Memory B cell (primary cell): ENCODE data around the gene KRT23.

Source experiments
- ATAC-seq: fragments of 150-1000 bp; cut with Tn5 transposase; 2 replicates; pipeline ENCODE4 v1.10.0; 2021; ENCODE audit warnings: low read depth, mild to moderate bottlenecking, moderate library complexity
- DNase-seq, 2 donors: peaks; one replicate each; pipeline ENCODE4 v3.0.0; 2022; ENCODE audit warnings: low spot score in 2 of 2
- H3K27ac Mint-ChIP-seq: one replicate; pipeline ENCODE4 v1.8.0; 2022; ENCODE audit warnings: mild to moderate bottlenecking, moderate library complexity, mixed read lengths
- H3K27me3 Mint-ChIP-seq: one replicate; pipeline ENCODE4 v1.8.0; 2022; ENCODE audit warnings: mixed read lengths
- H3K36me3 Mint-ChIP-seq: one replicate; pipeline ENCODE4 v1.8.0; 2022; ENCODE audit warnings: mild to moderate bottlenecking, mixed read lengths
- H3K4me1 Mint-ChIP-seq: one replicate; pipeline ENCODE4 v1.8.0; 2022; ENCODE audit warnings: mixed read lengths
- H3K4me3 Mint-ChIP-seq: one replicate; pipeline ENCODE4 v1.8.0; 2022; ENCODE audit warnings: mild to moderate bottlenecking, moderate library complexity, mixed read lengths
- H3K9me3 Mint-ChIP-seq: one replicate; pipeline ENCODE4 v1.8.0; 2022; ENCODE audit warnings: mixed read lengths

KRT23 gene

DNA sequence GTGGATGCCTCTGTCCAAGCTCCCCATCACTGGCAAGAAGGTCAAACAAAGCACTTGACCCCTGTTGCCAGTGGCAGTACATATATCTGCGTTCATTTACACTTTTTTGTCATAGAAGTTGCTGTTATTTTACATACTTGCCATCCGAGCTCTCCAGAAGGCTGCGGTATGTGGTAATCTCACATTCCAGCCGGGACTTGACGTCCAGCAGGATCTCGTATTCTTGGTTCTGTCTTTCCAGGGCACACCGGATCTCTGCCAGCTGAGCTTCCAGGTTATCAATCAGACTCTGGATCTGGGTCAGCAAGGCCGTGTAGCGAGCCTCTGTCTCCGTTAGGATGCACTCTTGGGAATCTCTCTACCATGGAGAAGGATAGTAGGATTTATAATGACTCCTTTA, 22.7 kb upstream of the KRT23 start:
- no peak for DNase-seq
- no peak overlapping the region for H3K27ac Mint-ChIP-seq
- H3K36me3 Mint-ChIP-seq: no peaks in the 10 kb centered on the region
- no peak for ATAC-seq
- H3K4me1 Mint-ChIP-seq: peaks cover 6% of the 10 kb centered on the region
- peaks cover 1% of the 10 kb centered on the region for H3K9me3 Mint-ChIP-seq
- peaks cover 8% of the 10 kb centered on the region for H3K27me3 Mint-ChIP-seq
- H3K4me3 Mint-ChIP-seq: no peak overlapping the region

- peaks cover 3% of the 10 kb centered on the region for H3K4me1 Mint-ChIP-seq
- DNase-seq (no peak), ATAC-seq (no peak)
- no peak overlapping the region for H3K4me3 Mint-ChIP-seq
- peaks cover 12% of the 10 kb centered on the region for H3K27me3 Mint-ChIP-seq
- no peaks in the 10 kb centered on the region for H3K36me3 Mint-ChIP-seq
- peaks cover 1% of the 10 kb centered on the region for H3K9me3 Mint-ChIP-seq
- no peak overlapping the region for H3K27ac Mint-ChIP-seq
Measured at GRCh38 chr17:40958086-40958953, 20.9 kb upstream of the KRT23 start.

DNA sequence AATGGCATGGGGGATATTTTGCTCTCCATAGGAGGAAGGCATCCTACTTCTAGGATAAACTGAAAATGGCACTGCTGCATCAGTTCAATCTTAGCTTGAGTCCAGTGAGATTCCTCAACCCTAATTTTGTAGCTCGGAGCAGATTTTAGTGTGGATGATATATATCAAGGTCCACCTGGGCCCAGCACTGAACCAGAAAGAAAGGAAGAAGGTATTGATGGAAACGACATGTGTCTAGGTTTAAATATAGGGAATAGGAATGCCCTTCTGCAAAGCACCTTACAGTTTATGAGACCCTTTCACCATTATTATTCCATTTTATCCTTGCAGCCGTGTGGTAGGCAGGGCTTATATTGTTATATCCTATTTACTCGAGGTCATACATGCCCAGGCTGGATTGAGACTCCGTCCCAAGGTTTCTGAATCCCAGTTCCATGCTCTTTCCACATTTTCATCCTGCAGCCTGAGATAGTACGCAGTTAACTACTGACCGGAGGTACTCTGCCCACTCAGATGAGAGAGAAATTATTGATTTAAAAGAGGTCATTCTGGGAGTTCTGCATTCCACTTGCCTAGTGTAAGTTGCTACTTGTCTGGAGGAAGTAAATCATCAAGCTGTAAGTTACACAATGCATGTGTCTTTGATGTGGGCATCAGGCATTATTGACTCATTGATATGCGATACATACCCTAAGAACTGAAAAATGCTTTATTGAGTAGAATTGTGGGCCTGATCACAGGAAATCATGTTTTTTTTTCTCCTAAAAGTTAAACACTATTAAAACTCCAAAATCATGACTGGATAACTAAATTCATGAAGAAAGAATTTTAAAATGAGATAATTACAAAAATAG, 19.2 kb upstream of the KRT23 start:
- Mint-ChIP-seq H3K9me3 (no peaks in the 10 kb centered on the region), H3K4me1 (peaks cover 3% of the 10 kb centered on the region), H3K27ac (no peak overlapping the region), H3K4me3 (no peak overlapping the region), H3K27me3 (peaks cover 12% of the 10 kb centered on the region), H3K36me3 (no peaks in the 10 kb centered on the region)
- ATAC-seq (no peak), DNase-seq (no peak)

- no peaks in the 10 kb centered on the region for H3K4me1 Mint-ChIP-seq
- DNase-seq (no peak), ATAC-seq (no peak)
- no peaks in the 10 kb centered on the region for H3K9me3 Mint-ChIP-seq
- H3K27ac Mint-ChIP-seq: no peak overlapping the region
- peaks cover 9% of the 10 kb centered on the region for H3K27me3 Mint-ChIP-seq
- H3K36me3 Mint-ChIP-seq: no peaks in the 10 kb centered on the region
- no peak overlapping the region for H3K4me3 Mint-ChIP-seq
Measured at GRCh38 chr17:40953881-40954280, 16.4 kb upstream of the KRT23 start.

- H3K9me3 Mint-ChIP-seq: no peaks in the 10 kb centered on the region
- H3K36me3 Mint-ChIP-seq: no peaks in the 10 kb centered on the region
- H3K27ac Mint-ChIP-seq: no peak overlapping the region
- ATAC-seq: no peak
- H3K4me3 Mint-ChIP-seq: no peak overlapping the region
- H3K27me3 Mint-ChIP-seq: peaks cover 11% of the 10 kb centered on the region
- no peak for DNase-seq
- H3K4me1 Mint-ChIP-seq: no peaks in the 10 kb centered on the region
Measured at GRCh38 chr17:40952661-40953060, 15.2 kb upstream of the KRT23 start.

DNA sequence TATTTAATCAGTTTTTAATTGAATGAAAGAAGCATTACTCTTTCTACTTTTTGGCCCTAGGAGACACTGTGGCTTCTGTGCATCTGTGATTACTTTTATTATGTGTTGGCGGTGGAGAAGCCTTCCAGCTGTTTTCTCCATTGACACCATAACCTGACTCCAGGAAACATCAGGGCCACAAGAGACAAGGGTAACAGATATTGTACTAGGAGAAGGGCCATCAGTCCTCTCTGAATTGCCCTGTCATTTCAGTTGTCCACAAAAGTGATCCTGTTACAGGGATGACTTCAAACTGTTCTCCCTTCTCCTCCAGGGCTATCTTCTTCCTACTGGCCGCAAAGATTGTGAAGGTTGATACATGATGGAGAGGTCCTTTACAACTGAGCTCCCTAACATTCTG, 14.7 kb upstream of the KRT23 start:
- ATAC-seq (no peak), DNase-seq (no peak)
- Mint-ChIP-seq H3K4me1 (no peaks in the 10 kb centered on the region), H3K9me3 (no peaks in the 10 kb centered on the region), H3K27ac (no peak overlapping the region), H3K4me3 (no peak overlapping the region), H3K36me3 (no peaks in the 10 kb centered on the region), H3K27me3 (peaks cover 11% of the 10 kb centered on the region)

- Mint-ChIP-seq H3K27ac (no peak overlapping the region), H3K36me3 (no peaks in the 10 kb centered on the region), H3K4me3 (no peak overlapping the region), H3K4me1 (no peaks in the 10 kb centered on the region), H3K9me3 (no peaks in the 10 kb centered on the region), H3K27me3 (peaks cover 18% of the 10 kb centered on the region)
- ATAC-seq: no peak
- no peak for DNase-seq
Measured at GRCh38 chr17:40951011-40951622, 13.7 kb upstream of the KRT23 start.

DNA sequence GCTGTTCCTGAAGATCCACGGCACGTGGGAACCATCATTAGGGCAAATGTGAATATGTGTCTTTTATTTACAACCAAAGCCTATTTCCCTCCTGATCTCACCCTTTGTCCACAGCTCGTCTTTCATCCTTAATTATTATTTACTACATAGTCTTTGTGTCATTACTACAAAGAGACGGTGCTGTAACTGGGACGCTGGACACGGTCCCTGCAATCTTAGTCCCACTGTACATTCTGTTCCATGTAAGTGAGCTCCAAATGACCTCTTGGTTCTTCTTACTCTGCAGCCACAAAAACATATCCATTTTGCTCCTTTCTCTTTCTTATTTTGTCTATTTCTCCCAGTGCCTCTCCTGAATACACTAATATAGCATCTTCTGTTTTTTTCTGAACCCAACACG, 12.7 kb upstream of the KRT23 start:
- Mint-ChIP-seq H3K27ac (no peak overlapping the region), H3K4me3 (no peak overlapping the region), H3K4me1 (no peaks in the 10 kb centered on the region), H3K27me3 (peaks cover 22% of the 10 kb centered on the region), H3K9me3 (no peaks in the 10 kb centered on the region), H3K36me3 (no peaks in the 10 kb centered on the region)
- ATAC-seq: no peak
- DNase-seq: no peak

DNA sequence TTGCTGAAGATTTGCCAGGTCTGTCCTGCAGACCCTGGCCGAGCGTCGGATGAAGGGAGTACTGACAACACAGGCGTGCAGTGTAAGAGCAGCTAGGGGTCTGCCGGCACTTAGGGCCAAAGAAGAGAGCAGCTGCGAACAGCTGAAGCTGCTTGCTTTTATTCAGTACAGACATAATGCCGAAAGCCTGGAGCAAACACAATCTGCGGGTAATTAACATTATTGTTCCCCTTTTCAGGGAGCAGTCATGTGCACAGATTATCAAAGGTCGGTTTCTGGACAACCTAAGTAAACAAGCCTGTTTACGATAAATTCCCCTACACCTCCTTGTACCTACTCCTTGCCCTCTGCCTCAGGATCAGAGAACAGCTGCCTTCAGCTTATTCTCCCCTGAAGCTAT, 12.0 kb upstream of the KRT23 start:
- Mint-ChIP-seq H3K27me3 (peaks cover 19% of the 10 kb centered on the region), H3K27ac (no peak overlapping the region), H3K4me1 (no peaks in the 10 kb centered on the region), H3K4me3 (no peak overlapping the region), H3K9me3 (no peaks in the 10 kb centered on the region), H3K36me3 (no peaks in the 10 kb centered on the region)
- DNase-seq (no peak), ATAC-seq (no peak)

GRCh38 chr17:40947929-40948328, 10.5 kb upstream of the KRT23 start:
- H3K36me3 Mint-ChIP-seq: no peaks in the 10 kb centered on the region
- H3K4me3 Mint-ChIP-seq: no peak overlapping the region
- ATAC-seq (no peak), DNase-seq (no peak)
- H3K27ac Mint-ChIP-seq: no peak overlapping the region
- peaks cover 27% of the 10 kb centered on the region for H3K27me3 Mint-ChIP-seq
- peaks cover 3% of the 10 kb centered on the region for H3K9me3 Mint-ChIP-seq
- H3K4me1 Mint-ChIP-seq: no peaks in the 10 kb centered on the region

DNA sequence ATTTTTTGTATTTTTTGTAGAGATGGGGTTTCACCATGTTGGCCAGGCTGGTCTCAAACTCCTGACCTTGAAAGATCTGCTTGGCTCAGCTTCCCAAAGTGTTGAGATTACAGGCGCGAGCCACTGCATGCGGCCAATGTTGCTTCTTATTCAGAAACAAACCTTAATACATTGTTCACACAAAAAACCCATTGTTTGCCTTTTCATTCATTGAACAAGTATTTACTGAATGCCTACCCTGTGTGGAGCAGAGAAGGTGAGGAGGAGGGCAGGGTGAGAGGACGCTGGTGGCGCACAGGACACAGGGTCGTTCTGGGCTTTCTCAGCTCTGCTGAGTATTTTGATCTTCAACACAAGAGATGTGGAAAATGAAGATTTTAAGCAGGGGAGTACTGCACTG, 8.0 kb upstream of the KRT23 start:
- Mint-ChIP-seq H3K9me3 (peaks cover 8% of the 10 kb centered on the region), H3K27ac (no peak overlapping the region), H3K4me1 (peaks cover 4% of the 10 kb centered on the region), H3K36me3 (peaks cover 2% of the 10 kb centered on the region), H3K27me3 (peaks cover 36% of the 10 kb centered on the region), H3K4me3 (no peak overlapping the region)
- DNase-seq (no peak), ATAC-seq (no peak)

DNA sequence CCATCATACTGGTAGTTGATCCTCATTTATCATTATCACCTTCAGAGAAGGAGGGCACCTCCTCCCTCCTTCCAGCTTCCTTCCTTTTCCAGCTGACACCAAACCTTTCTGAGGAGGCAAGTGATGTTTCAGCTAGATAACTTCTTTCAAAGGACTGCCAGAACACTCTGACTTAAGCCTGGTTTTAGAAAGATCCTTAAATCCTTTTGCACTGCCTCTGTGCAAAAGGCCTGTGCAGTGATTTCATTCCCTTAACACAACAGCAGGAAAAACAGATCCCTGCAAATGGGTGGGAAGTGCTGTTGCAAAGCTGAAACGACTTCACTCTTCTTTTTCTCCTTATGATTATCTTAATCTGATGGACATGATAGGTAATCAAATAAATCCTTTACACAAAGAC, 7.1 kb upstream of the KRT23 start:
- Mint-ChIP-seq H3K27me3 (peaks cover 36% of the 10 kb centered on the region), H3K4me1 (peaks cover 4% of the 10 kb centered on the region), H3K36me3 (peaks cover 2% of the 10 kb centered on the region), H3K9me3 (peaks cover 8% of the 10 kb centered on the region), H3K27ac (no peak overlapping the region), H3K4me3 (no peak overlapping the region)
- DNase-seq: no peak
- no peak for ATAC-seq

DNA sequence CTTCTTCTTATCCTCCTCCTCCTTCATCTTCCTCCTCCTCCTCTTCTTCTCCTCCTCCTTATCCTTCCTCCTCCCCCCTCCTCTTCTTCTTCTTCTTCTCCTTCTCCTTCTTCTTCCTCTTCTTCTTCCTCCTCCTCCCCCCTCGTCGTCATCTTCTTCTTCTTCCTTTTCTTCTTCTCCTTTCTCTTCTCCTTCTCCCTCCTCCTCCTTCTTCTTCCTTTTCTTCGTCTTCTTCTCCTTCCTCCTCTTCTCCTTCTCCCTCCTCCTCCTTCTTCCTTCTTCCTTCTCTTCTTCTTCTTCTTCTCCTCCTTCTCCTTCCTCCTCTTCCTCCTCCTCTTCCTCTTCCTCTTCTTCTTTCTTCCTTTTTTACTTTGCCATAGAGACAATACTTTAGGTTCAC, 5.1 kb upstream of the KRT23 start:
- no peak overlapping the region for H3K4me3 Mint-ChIP-seq
- ATAC-seq (no peak), DNase-seq (no peak)
- H3K27ac Mint-ChIP-seq: no peak overlapping the region
- peaks cover 2% of the 10 kb centered on the region for H3K36me3 Mint-ChIP-seq
- peaks cover 33% of the 10 kb centered on the region for H3K27me3 Mint-ChIP-seq
- H3K4me1 Mint-ChIP-seq: peaks cover 4% of the 10 kb centered on the region
- H3K9me3 Mint-ChIP-seq: peaks cover 8% of the 10 kb centered on the region

GRCh38 chr17:40940266-40940665, 2.8 kb upstream of the KRT23 start:
- peaks cover 2% of the 10 kb centered on the region for H3K36me3 Mint-ChIP-seq

More at GRCh38 chr17:40940266-40940665, 2.8 kb upstream of the KRT23 start:
- peaks cover 8% of the 10 kb centered on the region for H3K9me3 Mint-ChIP-seq
- H3K27me3 Mint-ChIP-seq: peaks cover 25% of the 10 kb centered on the region
- peaks cover 4% of the 10 kb centered on the region for H3K4me1 Mint-ChIP-seq
- H3K4me3 Mint-ChIP-seq: no peak overlapping the region
- H3K27ac Mint-ChIP-seq: no peak overlapping the region
- DNase-seq: no peak
- ATAC-seq: no peak
